OCI-LY3 (cell line): ENCODE results near the gene ZNF580.

Source experiments
- H2AFZ ChIP-seq: fragments of 200-600, 300-600 bp; shearing (Covaris generic); 2 replicates; pipeline ENCODE4 v1.6.0; 2014; ENCODE audit warnings: antibody characterized with exemption, low read depth, low read length
- H3K27ac ChIP-seq: fragments of 200-600, 300-600 bp; sonication (generic); 2 replicates; pipeline ENCODE4 v1.5.1; 2014; ENCODE audit warnings: mild to moderate bottlenecking, low read length, moderate library complexity, mixed read lengths
- H3K27me3 ChIP-seq: fragments of 200-600, 300-600 bp; sonication (generic); 2 replicates; pipeline ENCODE4 v1.6.1; 2014; ENCODE audit warnings: low read depth, low read length, mixed read lengths
- H3K36me3 ChIP-seq: fragments of 200-600, 300-600 bp; sonication (generic); replicated peaks from 2 replicates; pipeline ENCODE3; 2014; ENCODE audit warnings: low read depth, low read length, mixed read lengths
- H3K4me1 ChIP-seq: fragments of 300-600, 200-600 bp; sonication (generic); 2 replicates; pipeline ENCODE4 v1.6.1; 2014; ENCODE audit warnings: low read length, mixed read lengths
- H3K4me2 ChIP-seq: fragments of 200-600, 300-600 bp; sonication (generic); 2 replicates; pipeline ENCODE4 v1.6.1; 2014; ENCODE audit warnings: low read length, mixed read lengths
- H3K4me3 ChIP-seq: fragments of 300-600, 200-600 bp; sonication (generic); 2 replicates; pipeline ENCODE4 v1.5.1; 2014; ENCODE audit warnings: antibody characterized with exemption, mild to moderate bottlenecking, low read length, moderate library complexity
- H3K79me2 ChIP-seq: fragments of 300-600, 200-600 bp; shearing (Covaris generic); 2 replicates; pipeline ENCODE4 v1.6.1; 2014; ENCODE audit warnings: mild to moderate bottlenecking, low read length, mixed read lengths
- H3K9ac ChIP-seq: fragments of 300-600, 200-600 bp; shearing (Covaris generic); 2 replicates; pipeline ENCODE4 v1.6.0; 2014; ENCODE audit warnings: mild to moderate bottlenecking, low read length, moderate library complexity
- H3K9me3 ChIP-seq: fragments of 200-600, 300-600 bp; shearing (Covaris generic); 2 replicates; pipeline ENCODE4 v1.6.1; 2014; ENCODE audit warnings: low read length, mixed read lengths; ENCODE audit not compliant: insufficient read depth
- H4K20me1 ChIP-seq: fragments of 200-600, 300-600 bp; sonication (generic); 2 replicates; pipeline ENCODE4 v1.6.1; 2016; ENCODE audit warnings: low read length, mixed read lengths; ENCODE audit not compliant: insufficient read depth
- EZH2phosphoT487 ChIP-seq: fragments of 200-600 bp; shearing (Covaris generic); IDR thresholded peaks from 2 replicates; pipeline ENCODE4 v1.6.1; 2018; ENCODE audit warnings: antibody characterized with exemption, mixed run types, low read depth
- TF ChIP-seq, protein P1 (sequence below): fragments of 200-600, 300-600 bp; sonication (generic); IDR thresholded peaks from 2 replicates; pipeline ENCODE4 v1.5.1; 2014; ENCODE audit warnings: antibody characterized with exemption, low read length, low read depth

Gene ZNF580

DNA sequence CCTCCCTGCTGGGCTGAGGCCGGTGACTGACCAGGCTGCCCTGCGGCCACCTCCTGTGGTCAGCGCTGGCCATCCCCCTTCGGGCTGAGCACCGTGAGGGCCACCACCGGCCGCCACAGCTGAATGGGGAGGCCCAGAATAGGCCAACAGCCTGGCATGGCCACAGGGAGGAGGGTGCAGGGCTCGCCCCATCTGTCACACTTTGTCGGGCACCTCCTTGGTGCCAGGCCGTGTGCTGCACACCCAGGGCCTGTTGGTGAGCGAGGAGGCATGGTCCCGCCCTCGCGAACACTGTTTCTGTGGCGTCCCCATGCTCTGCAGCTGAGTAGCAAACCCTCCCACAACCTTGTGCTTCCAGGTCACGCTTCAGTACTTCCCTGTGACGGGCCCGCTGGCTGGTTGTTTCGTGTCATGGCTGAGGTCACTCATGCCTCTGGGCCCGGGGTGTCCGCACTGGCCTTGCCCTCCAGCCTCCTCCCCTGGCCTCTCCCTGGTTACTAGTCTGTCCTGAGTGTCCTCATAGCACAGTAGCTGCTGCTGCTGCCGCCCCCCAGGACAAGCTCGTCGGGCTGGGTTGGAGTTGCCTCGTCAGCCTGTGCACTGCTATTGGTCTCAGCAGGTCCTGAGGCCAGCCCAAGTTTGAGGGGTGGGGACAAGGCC, 49.4 kb downstream of the ZNF580 start:
- Histone ChIP-seq H3K79me2 (peaks cover 40% of the 10 kb centered on the region), H4K20me1 (peaks cover 58% of the 10 kb centered on the region), H3K9ac (no peak overlapping the region), H3K4me3 (no peak overlapping the region), H3K4me2 (no peak overlapping the region), H3K4me1 (no peaks in the 10 kb centered on the region), H3K27ac (no peak overlapping the region), H3K27me3 (no peaks in the 10 kb centered on the region), H3K36me3 (peaks cover 79% of the 10 kb centered on the region), H2AFZ (no peak overlapping the region), H3K9me3 (no peaks in the 10 kb centered on the region)
- TF ChIP-seq EZH2phosphoT487, result no peak
- TF ChIP-seq, protein P1, sequence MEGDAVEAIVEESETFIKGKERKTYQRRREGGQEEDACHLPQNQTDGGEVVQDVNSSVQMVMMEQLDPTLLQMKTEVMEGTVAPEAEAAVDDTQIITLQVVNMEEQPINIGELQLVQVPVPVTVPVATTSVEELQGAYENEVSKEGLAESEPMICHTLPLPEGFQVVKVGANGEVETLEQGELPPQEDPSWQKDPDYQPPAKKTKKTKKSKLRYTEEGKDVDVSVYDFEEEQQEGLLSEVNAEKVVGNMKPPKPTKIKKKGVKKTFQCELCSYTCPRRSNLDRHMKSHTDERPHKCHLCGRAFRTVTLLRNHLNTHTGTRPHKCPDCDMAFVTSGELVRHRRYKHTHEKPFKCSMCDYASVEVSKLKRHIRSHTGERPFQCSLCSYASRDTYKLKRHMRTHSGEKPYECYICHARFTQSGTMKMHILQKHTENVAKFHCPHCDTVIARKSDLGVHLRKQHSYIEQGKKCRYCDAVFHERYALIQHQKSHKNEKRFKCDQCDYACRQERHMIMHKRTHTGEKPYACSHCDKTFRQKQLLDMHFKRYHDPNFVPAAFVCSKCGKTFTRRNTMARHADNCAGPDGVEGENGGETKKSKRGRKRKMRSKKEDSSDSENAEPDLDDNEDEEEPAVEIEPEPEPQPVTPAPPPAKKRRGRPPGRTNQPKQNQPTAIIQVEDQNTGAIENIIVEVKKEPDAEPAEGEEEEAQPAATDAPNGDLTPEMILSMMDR, result no peak

DNA sequence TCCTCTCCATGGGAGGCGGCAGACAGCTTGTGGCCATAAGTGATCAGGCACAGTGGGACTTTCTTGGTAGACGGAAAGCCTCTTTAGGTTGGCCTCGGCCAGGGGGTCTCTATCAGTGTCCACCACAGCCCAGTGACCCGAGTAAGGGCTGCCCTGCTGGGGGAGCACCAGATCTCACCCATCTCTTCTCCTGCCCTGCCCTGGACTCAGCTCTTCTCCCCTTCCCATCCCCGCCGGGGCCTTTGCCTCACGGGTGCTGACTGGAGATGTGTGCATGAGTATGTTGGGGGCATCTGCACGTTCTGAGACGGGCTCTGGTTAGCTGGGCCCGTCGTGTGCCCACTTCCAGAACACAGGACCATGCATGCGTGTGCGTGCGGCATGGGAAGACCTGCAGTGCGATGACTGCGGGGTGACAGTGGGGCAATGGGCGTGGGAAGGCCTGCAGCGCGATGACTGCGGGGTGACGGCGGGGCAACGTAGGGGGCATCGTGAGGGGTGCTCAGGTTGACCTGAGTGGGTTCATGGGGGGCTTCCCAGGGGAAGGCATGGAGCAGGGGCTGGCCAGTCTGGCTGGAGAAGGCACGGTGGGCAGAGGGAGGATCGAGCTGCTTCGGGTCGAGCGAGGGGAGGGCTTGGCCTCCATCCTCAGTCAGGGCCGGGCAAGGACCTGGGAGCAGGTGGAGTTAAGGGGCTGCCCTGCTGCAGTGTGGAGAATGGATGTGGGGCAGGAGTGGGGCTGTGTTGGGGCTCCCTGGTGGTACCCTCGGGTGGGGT, 50.2 kb downstream of the ZNF580 start:
- no peaks in the 10 kb centered on the region for H3K9me3 ChIP-seq
- H4K20me1 ChIP-seq, result peaks cover 51% of the 10 kb centered on the region
- H3K9ac ChIP-seq, result no peak overlapping the region
- peaks cover 33% of the 10 kb centered on the region for H3K79me2 ChIP-seq
- no peak overlapping the region for H3K27ac ChIP-seq
- no peak overlapping the region for H3K4me2 ChIP-seq
- TF ChIP-seq, protein P1, result no peak
- no peak for TF ChIP-seq EZH2phosphoT487
- H3K4me3 ChIP-seq, result no peak overlapping the region
- H3K36me3 ChIP-seq, result peaks cover 78% of the 10 kb centered on the region
- H2AFZ ChIP-seq, result no peak overlapping the region
- no peaks in the 10 kb centered on the region for H3K4me1 ChIP-seq
- H3K27me3 ChIP-seq, result no peaks in the 10 kb centered on the region

DNA sequence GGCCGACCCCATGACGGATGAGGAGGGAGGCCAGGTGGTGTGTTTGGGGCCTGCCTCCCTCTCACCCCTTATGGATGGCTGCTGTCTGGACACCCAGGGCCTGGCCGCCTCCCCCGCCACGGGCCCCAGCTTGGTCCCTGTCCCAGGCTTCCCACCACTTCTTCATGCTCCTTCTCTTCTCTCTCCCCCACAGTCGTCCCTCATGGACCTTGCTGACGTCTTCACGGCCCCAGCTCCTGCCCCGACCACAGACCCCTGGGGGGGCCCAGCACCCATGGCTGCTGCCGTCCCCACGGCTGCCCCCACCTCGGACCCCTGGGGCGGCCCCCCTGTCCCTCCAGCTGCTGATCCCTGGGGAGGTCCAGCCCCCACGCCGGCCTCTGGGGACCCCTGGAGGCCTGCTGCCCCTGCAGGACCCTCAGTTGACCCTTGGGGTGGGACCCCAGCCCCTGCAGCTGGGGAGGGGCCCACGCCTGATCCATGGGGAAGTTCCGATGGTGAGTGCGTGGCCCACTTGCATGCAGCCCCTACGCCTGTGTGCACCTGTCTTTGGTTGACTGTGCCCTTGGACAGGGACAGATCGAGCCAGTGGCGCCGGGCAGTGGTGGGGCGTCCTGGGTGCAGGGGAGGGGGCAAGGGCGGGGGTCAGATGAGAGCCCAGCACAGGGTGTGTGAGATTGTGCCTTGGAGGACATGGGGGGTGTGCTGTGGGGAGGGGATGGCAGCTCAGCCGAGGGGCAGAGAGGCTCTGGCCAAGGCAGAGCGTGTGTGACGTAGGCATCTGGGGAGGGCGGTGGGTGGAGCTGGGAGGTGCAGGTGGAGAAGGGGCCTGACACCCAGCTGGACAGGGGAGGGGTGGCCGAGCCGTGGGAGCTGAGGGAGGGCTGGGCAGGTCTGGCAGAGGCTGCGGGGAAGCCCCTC, 51.0 kb downstream of the ZNF580 start:
- peaks cover 42% of the 10 kb centered on the region for H4K20me1 ChIP-seq
- TF ChIP-seq, protein P1, result no peak
- TF ChIP-seq EZH2phosphoT487, result no peak
- H3K9me3 ChIP-seq, result no peaks in the 10 kb centered on the region
- no peaks in the 10 kb centered on the region for H3K4me1 ChIP-seq
- no peak overlapping the region for H3K9ac ChIP-seq
- H3K4me3 ChIP-seq, result no peak overlapping the region
- peaks cover 24% of the 10 kb centered on the region for H3K79me2 ChIP-seq
- peaks cover 83% of the 10 kb centered on the region for H3K36me3 ChIP-seq
- no peak overlapping the region for H3K27ac ChIP-seq
- H3K4me2 ChIP-seq, result no peak overlapping the region
- H3K27me3 ChIP-seq, result no peaks in the 10 kb centered on the region
- no peak overlapping the region for H2AFZ ChIP-seq

DNA sequence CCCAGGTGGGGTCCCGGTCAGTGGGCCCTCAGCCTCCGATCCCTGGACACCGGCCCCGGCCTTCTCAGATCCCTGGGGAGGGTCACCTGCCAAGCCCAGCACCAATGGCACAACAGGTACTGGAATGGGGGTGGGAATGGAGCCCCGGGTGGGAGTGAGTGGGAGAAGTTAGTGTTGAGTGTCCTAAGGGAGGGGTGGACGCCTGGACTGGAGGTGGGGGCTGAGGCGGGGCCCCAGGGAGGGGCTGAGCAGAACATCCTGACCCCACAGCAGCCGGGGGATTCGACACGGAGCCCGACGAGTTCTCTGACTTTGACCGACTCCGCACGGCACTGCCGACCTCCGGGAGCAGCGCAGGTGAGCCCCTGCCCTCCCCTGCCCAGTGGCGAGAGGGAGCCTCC, 51.9 kb downstream of the ZNF580 start:
- Histone ChIP-seq H3K27me3 (no peaks in the 10 kb centered on the region), H3K9ac (no peak overlapping the region), H3K79me2 (peaks cover 16% of the 10 kb centered on the region; the same call in 1 of the 2 replicates), H3K9me3 (no peaks in the 10 kb centered on the region), H3K27ac (no peak overlapping the region), H4K20me1 (peaks cover 33% of the 10 kb centered on the region), H3K4me3 (no peak overlapping the region), H3K4me1 (no peaks in the 10 kb centered on the region), H3K4me2 (no peak overlapping the region), H3K36me3 (peaks cover 88% of the 10 kb centered on the region), H2AFZ (no peak overlapping the region)
- no peak for TF ChIP-seq EZH2phosphoT487
- TF ChIP-seq, protein P1, result no peak
